Measurements from ENCODE around the gene OLFM2.
"Not testable (repeated sequence)": the region's sequence is repeated elsewhere in the genome, so short reads cannot be mapped to it uniquely, and the experiment has no call there.

Gene OLFM2

DNA sequence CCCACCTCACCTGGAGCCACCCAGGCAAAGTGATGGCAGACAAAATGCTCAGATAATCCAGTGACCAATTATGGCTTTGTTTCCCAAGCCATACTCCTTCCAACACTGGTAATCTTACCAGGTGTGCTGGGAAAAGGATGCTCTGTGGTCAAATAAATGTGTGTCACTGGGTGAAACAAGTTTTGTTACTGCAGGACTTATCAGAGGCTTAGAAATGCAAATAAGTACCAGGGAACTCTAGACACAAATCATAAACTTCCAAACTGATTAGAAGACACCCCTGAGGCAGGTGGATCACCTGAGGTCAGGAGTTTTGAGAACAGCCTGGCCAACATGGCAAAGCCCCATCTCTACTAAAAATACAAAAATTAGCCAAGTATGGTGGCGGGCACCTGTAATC lies 74.8 kb downstream of the OLFM2 start:
- DNase-seq (ENCODE audit: low read depth): no peak

DNA sequence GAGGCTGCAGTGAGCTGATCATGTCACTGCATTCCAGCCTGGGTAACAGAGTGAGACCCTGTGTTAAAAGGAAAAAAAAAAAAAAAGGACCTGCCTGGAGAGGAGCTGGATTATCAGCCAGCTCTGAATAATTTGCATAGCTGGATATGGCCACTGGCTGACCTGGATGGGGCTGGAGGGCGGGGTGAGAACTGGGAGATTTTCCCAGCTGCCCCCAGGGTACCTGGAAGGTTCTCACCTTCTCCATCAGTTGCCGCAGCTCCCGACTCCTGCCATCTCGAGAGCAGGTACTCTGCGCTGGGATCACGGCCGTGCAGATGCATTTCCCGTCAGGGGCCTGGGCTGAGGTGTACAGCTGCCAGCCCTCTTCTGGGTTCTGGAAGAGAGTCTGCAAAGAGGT lies 75.9 kb downstream of the OLFM2 start:
- DNase-seq (ENCODE audit: low read depth): no peak

DNA sequence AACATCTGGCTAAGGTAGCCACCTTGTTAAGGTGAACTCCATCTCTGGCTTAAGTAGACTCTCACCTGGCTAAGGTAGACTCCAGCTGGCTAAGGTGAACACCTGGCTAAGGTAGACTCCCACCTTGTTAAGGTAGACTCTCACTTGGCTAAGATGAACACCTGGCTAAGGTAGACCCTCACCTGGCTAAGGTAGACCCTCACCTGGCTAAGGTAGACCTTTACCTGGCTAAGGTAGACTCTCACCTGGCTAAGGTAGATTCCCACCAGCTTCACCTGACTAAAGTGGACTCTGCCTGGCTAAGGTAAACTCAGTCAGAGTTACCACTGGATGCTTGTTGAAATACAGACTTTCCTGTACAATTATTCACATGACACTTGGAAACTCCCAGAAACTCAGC lies 77.5 kb downstream of the OLFM2 start:
- no peak for DNase-seq (ENCODE audit: low read depth)

DNA sequence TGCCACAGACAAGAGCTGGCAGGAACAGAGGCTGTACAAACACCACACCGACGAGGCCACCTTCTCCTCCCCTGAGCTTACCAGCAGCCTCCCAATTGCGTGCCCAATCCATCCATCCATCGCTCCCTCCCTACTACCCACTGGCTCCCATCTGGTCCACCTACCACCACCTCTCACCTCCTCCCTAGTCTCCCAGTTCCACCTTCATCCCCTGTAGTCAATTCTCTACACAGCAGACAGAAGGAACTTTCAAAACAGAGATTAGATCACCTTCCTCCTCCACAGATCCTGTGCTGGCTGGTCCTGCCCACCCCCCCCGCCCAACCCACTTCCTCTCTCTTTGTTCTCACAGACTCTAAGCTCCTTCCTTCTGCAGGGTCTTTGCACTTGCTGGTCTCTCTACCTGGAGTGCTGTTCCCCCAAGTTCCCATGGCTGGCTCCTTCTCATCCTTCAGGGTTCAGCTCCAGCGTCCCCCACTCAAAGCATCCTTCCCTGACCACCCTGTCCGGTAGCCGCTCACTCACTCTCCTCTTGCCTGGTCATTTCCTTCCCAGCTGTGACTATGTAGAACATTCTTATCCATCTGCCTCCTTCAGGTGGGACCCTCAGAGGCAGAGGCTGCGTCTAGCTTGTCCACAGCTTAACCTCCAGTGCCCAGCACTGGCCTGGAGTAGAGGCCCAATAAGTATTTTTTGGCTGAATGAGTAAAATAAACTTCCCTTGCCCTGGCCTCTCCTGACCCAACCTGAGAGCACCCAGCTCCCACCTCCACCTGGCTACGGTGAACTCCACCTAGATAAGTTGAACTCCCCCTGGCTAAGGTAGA lies 78.2 kb downstream of the OLFM2 start:
- DNase-seq (ENCODE audit: low read depth): no peak

DNA sequence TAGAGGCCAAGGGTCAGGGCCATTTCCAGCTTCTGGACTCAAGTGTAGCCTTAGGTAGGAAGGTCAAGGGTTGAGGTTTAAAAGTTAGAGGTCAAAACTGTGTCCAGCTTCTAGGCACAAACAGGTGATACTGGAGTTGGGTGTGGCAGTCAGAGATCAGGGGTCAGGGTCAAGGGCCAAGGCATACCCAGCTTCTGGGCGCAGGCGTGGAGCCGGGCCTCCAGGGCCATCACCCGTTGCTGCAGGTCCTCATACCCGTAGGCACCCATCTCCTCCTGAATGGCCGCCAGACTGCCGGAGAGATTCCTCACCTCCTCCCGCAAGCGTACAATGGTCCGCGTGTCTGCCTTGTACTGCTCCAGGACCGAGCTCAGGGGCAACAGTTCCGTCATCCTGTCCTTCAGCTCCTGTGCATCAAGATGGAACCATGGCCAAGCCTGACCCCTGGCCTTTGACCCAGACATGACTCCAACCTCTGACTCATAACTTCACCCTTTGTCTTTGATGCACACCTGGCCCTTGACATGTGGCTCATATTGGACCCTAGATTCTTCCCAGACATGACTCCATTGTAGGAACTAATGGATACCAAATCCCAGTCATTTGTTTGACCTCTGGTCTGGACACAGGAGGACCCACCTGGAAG lies 79.1 kb downstream of the OLFM2 start:
- DNase-seq (ENCODE audit: low read depth): no peak

DNA sequence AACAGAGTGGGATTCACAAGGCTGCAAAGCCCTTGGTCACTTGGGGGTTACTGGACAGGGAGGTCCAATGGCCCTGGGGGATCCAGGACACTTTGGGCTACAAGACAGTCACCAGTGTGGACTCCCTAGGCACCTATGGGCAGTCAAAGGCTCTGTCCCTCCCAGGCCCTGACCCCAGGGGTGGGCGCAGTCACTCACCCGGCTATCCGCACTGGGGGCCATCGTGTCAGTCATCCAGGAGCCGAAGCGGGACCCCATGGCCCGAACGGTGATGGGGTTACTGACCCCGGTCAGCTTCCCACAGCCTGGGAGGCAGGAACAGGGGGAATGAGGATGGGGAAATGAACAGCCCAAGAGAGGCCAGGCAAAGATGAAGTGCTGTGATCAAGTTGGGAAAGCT lies 79.7 kb downstream of the OLFM2 start:
- no peak for DNase-seq (ENCODE audit: low read depth)

DNA sequence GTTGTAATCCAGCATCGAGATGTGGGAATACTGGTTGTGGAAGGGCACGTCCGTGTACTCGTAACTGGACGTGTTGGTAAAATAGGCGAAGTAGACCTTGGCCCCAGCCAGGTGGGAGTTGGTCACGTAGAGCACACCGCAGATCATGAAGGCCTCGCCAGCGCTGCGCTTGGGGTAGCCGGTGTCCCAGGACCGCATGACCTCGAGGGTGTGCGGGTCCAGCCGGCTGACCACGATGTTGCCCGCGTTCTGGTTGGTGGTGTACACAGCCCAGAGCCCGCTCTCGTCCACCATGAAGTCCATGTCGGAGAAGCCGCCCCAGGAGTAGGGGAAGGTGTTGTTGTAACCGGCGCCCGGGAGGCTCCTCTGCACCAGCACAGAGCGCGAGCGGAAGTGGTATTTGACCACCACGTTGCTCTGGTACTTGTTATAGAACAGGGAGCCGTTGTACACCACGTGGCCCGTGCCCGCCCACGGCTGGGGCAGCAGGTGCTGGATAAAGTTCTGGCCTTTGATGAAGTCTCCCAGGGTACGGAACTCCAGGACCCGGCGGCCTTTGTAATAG lies 82.0 kb downstream of the OLFM2 start:
- no peak for DNase-seq (ENCODE audit: low read depth)

DNA sequence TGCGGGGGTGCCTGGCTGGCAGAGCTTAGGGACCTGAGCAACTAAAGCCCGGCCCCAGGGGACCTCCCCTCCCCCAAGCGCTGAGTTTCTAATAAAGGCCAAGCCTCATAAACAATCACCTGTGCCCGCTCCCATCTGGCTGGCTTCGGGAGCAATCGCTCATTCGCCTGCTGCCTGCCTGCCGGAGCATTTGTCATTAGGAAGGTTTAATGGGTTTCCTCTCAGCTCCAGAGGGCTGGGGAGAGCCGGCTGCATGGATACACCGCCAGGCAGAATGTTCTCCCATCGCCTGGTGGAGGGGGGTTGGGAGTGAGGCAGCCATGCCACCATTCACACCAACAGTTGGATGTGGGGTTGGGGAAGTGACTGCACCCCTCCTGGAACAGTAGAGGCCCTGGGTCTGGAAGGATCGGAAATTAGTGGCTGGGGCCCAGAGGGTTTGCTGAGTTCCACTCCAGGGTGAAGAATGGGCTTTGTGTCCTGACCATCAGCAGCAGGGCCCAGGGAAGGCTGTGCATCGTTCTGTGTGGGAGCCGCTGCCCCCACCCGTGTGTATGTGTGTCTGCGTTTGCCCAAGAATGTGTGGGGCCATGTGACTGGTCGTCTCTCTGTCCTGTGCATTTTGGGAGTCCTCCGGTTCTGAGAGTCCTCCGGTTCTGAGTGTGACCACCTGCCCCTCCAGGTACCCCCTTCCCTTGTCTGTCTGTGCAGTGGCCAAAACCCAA lies 85.9 kb downstream of the OLFM2 start:
- DNase-seq (ENCODE audit: low read depth): no peak

DNA sequence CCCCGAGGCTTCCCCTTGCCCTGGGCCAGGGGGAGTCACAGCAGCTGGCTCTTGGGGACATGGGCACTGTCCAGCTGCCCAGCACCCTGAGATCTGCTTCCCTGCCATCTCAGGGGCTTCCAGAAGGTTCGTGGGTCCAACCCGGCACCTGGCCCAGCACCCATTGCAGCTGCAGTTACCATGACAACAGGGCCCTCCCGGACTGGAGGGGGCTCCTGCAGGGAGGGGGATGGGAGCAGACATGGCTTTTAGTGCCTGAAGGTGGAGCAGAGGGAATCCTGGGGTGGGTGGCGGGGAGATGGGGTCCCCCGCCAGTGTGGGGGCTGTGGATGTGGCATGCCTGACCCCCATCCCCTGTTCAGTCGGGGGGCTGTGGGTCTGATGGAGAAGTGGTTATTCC lies 86.5 kb downstream of the OLFM2 start:
- no peak for DNase-seq (ENCODE audit: low read depth)

DNA sequence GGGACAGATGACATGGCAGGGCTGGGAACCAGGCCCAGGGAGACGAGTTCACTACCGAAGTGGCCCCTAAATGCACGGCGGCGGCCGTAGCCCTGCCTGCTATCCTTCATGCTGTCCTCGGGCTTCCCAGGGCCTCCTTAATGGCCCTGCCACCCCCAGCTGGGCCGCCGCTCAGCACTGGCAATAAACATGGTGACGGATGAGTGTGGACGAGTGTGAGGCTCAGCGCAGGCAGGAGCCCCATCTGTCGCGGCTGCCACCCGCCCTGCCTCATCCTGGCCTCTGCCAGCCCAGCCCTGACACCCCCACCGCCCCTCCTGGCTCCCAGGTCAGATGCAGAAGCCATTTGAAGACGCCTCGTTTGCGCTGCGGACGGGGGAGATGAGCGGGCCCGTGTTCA lies 87.6 kb downstream of the OLFM2 start:
- no peak for DNase-seq (ENCODE audit: low read depth)

DNA sequence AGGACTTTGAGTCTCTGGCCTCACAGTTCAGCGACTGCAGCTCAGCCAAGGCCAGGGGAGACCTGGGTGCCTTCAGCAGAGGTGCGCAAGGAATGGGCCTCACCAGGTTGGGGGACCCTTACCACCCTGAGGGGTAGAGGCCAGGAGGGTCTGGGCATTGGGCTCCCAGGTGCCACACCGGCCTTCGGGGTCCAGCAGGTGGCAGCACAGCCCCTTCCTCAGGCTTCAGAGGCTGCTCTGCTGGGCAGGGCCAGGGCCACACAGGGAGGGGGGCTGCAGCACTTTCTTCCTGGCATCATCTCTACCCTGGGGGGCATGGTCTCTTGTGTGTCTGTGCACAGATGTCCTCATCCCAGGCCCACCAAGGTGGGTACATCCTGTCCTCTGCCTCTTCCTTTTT lies 88.3 kb downstream of the OLFM2 start:
- DNase-seq (ENCODE audit: low read depth): no peak

DNA sequence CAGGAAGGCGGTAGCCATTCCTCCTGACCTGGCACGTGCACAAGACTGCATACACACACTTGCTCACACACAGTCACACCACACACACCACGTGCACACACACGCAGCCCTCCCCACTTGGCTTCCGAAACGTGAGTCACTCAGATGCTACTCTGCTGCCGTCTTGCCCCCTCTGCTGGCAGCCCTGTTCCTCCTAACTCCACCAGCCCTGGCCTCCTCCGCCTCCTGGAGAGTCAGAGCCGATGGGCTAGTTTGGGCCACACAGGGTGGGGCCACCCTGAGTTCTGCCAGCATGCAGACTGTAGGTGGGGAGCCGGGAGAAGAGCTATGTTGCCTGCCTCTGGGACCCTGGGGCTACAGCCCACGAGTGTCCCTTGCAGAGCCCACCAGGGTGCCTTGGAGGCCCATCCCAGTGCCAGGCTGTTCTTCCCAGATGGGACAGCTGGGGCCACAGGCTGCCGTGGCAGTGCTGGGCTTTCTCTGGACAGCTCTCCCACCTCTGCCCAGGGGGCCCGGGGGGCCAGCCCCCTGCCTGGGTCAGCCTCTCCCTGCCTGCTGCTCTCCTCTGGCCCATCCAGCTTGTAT lies 89.1 kb downstream of the OLFM2 start:
- peak; percentile 78 for DNase-seq (ENCODE audit: low read depth)

DNA sequence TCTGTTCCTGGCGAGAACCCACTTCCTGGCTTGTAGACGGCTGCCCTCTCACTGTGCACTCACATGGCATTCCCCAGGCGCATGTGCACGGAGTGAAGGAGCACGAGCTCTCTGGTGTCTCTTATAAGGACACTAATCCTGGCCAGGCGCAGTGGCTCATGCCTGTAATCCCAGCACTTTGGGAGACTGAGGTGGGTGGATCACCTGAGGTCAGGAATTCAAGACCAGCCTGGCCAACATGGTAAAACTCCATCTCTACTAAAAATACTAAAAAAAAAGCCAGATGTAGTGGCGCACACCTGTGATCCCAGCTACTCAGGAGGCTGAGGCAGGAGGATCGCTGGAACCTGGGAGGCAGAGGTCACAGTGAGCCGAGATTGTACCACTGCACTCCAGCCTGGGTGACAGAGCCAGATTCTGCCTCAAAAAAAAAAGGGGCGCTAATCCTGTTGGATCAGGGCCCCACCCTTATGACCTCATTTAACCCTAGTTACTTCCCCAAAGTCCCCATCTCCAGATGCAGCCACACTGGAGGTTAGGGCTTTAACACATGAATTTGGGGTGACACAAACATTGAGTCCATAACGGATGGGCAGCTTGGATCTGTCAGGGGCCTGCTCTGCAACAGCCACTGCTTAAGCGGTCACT lies 92.6 kb downstream of the OLFM2 start:
- not testable (repeated sequence) for DNase-seq (ENCODE audit: low read depth)

DNA sequence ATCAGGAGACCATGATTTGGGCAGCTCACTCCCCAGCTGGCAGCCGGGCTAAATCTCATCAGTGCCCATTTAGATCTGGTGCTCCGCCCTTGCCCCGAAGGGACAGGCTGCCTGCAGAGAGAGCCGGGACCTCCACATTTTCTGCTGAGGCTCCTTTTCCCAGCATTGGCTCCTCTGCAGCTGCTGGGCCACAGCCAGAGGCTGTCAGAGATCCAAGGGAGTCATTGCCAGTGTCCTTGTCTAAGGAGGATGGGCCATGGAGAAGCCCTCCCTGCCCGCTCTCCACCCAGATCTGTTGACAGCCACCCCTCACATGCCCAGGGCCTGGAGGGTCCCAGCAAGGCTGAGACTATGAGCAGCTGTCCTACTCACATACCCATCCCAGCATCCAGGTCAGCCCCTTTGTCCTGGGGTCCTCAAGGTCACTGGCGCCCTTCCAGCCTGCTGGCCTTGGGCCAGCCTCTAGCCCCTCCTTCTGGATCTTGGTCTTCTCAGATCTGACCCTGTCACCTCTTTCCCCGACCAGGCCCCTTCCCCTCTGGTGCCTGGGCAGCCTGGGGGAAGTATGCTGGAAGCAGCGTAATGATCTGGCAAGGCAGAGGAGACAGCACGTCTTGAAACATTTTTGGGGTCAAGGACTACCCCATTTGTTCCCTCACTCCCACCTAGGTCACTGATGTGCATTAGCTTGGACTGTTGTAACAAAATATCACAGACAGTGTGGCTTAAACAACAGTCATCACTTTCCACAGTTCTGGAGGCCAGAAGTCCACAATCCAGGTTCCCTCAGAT lies 93.3 kb downstream of the OLFM2 start:
- DNase-seq (ENCODE audit: low read depth): no peak

DNA sequence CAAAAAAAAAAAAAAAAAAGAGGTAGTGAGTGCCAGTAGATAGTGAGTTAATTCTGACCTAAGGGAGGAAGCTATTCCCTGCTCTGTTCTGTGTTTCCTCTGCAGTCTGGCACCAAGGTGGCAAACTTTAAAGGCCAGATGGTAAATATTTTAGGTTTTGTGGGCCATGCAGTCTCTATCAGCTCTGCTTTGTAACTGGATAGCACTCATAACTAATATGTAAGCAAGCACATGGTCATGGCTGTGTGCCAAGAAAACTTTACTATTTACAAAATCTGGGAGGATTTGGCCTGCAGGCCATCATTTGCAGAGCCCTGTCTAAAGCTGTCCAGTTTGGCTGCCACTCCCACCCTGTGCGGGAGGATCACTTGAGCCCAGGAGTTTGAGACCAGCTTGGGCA lies 96.9 kb downstream of the OLFM2 start:
- no peak for DNase-seq (ENCODE audit: low read depth)

DNA sequence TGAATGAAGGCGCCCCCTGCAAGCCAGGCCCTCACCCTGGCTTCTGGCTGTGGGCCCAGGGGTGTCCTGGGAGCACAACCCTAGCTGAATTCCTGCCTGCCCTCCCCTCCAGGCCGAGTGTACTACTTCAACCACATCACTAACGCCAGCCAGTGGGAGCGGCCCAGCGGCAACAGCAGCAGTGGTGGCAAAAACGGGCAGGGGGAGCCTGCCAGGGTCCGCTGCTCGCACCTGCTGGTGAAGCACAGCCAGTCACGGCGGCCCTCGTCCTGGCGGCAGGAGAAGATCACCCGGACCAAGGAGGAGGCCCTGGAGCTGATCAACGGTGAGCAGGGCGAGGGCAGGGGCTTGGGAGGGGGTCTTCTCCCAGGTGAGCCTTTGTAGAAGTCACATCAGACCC lies 98.0 kb downstream of the OLFM2 start:
- no peak for DNase-seq (ENCODE audit: low read depth)

DNA sequence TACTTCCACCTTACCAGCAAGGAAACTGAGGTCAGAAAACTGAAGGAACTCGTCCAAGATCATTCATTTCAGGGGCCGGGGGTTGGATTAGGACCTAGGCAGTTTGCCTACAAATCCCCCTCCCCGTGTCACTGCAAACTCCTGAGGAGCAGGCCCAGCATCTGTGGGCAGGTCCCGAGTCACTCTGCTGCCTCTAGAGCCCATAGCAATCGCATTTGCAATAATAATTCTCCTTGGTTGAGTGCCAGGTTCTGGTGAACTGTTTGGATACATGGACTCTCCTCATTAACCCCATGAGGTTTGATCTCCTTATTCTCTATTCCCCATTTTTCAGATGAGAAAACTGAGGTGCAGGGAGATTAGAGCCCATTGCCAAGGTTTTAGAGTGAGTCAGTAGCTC lies 100.3 kb downstream of the OLFM2 start:
- DNase-seq (ENCODE audit: low read depth): no peak

DNA sequence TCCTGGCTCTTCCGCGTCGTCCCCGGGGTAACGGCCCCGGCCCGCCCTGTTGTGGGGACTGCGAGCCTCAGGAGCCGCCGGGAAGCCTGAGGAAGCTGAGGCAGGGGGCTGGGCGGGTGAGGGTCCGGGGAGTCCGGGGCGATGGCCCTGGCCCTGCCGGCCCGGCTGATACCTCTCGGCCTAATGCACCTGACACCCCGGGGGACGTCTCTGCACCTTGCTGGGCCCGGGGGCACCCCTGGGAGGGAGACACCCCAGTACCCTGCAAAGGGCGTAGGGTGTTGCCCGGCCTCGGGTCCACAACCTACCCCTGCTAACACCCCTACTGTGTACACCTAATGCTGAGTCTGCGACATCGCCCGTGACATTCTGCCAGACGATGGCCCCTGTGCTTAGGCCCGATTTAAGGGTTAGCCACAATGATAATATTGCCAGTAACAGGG lies 100.8 kb downstream of the OLFM2 start:
- no peak for DNase-seq (ENCODE audit: low read depth)

DNA sequence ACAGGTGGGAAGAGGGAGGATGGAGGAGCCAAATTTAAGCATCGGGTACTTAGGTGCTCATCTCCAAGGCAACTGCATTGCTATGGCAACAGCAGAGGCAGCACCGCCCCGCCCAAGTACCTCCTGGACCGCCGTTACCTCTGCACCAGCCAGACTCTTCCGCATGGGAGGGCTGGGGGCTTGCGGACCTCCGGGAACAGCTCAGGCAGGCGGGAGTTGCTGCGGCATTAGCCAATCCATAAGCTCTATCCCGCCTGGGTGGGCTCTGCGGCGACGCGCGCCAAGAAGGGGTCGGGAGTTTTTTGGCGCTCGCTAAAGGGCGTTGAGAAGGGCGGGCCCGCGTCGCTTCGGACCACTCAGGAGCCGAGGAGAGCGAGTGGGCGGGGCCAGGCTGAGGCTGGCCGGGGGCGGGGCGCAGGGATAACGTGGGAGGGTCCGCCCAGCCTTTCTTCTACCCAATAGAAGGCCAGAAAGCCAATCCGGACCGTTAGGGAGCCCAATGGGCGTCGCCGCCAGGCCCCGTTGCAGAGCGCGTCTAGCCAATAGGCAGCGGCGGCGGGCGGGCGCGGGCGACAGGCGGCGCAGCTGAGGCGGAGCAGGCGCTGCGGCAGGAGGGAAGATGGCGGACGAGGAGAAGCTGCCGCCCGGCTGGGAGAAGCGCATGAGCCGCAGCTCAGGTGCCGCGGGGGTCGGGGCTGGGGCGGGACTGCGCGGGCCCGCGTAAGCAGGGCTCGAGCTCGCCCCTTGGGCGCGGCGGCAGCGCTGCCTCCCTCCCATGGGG lies 101.4 kb downstream of the OLFM2 start, which contains the start of gene PIN1:
Gene PIN1, plus strand, starts transcription at position 593 of the 781 bp plus-strand sequence. Its CDS starts 27 bp downstream, at position 620.
- DNase-seq (ENCODE audit: low read depth): peak; percentile 92

DNA sequence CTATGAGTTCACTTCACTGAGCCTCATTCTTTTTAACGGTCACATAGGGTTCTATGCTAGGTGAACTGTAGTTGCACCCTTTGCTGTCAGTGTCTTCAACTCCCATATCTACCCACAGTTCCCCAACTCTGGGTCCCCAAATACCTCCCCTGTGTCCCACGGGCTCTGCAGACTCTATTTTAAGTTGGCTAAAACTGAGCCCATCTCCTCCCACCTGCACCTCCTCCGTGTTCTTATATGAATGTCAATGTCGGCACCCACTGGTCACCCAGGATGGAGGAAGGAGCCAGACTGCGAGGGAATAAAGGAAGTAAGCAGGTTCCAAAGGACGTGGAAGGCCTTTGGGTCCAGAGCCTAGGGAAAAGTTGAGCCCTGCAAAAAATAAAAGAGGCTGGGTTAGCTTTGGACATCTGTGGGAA lies 102.0 kb downstream of the OLFM2 start:
- DNase-seq (ENCODE audit: low read depth): no peak

Data from HS-5 (cell line).